Measurements from ENCODE around the gene MLPH.

- TF ChIP-seq EZH2 (IDR thresholded peaks at IDR 0.05; ENCODE audit: insufficient read depth, poor library complexity, severe bottlenecking) (no peak), EZH2phosphoT487 (IDR thresholded peaks at IDR 0.05; ENCODE audit: insufficient read depth, low read depth) (no peak)
These were observed 70.6 kb downstream of the MLPH start for GRCh38 chr2:237557633-237558015.

Measured in GM23248 (cell line).